ENCODE data around the gene PPP2R5A. TPM values are rescaled to one million over a fixed set of nuclear protein-coding genes. Genes with fewer than 3 reads are reported as not detected.

The PPP2R5A gene
- total and polyA plus RNA-seq, 3 experiments from 2014 or later = 46.1 to 51.9 (median 46.9) TPM

DNA sequence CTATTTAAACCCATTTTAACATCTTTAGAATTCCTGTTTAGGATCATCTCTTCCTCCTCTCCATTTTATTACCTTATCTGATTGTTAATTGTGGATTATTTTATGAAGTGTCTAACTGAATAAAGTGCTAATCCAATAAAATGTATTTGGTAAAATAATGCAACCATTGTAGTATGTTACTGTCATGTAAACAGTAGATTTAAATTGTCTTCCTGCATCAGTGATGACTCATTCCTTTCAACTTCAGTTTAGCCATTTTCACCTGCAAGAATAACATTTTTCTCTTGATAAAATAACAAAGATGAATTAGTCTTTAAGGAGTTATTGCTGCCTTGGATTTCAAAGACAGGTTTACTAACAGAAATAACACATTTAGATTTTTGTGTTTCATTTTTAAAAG lies 5.4 kb downstream of the PPP2R5A start:
- Mint-ChIP-seq H3K27me3 (no peaks in the 10 kb centered on the region), H3K4me1 (peaks cover 70 to 85% (median 81%) of the 10 kb centered on the region in 3 donors), H3K27ac (peak overlapping the region in 5 of 8 donors; percentile 30 to 66 (median 32)), H3K36me3 (peaks cover 0 to 24% (median 0%) of the 10 kb centered on the region in 3 donors), H3K4me3 (peak overlapping the region in 6 of 7 donors; percentile 29 to 73 (median 61)), H3K9me3 (no peaks in the 10 kb centered on the region)
- ChIA-PET CTCF (interaction anchor here (1.1 to 4.7 kb wide), 7 partner anchors 58 to 610 kb away, joined by 3 to 44 read pairs (median 3); no protein-coding TSS in a partner anchor), POLR2A (interaction anchor here (0.7 to 1.4 kb wide), 2 partner anchors 13 to 220 kb away, joined by 3 to 7 read pairs; no protein-coding TSS in a partner anchor)
- DNase-seq = no peak
- Histone ChIP-seq H3K4me3 (ENCODE audit: low read length) (no peak overlapping the region), H3K27ac (ENCODE audit: low read depth, low read length) (no peak overlapping the region), H3K27me3 (ENCODE audit: insufficient read depth, low read length, poor library complexity, severe bottlenecking) (no peaks in the 10 kb centered on the region), H3K9me3 (ENCODE audit: low read length) (no peaks in the 10 kb centered on the region), H3K36me3 (ENCODE audit: insufficient read depth, low read length) (no peaks in the 10 kb centered on the region), H3K4me1 (ENCODE audit: insufficient read depth, low read length) (peaks cover 74% of the 10 kb centered on the region)

GRCh38 chr1:212291505-212292134 lies 6.4 kb downstream of the PPP2R5A start:
- Mint-ChIP-seq H3K4me3 (peak overlapping the region; percentile 25 to 73 (median 53)), H3K27me3 (no peaks in the 10 kb centered on the region), H3K9me3 (no peaks in the 10 kb centered on the region), H3K36me3 (peaks cover 0 to 17% (median 0%) of the 10 kb centered on the region in 3 donors), H3K27ac (peak overlapping the region; percentile 2 to 76 (median 46)), H3K4me1 (peaks cover 80 to 95% (median 91%) of the 10 kb centered on the region in 3 donors)
- CTCF ChIA-PET = interaction anchor here (0.7 to 4.7 kb wide), 12 partner anchors 16 to 611 kb away, joined by 3 to 44 read pairs (median 3); no protein-coding TSS in a partner anchor
- POLR2A ChIA-PET = interaction anchor here (0.7 to 1.4 kb wide), 2 partner anchors 12 to 221 kb away, joined by 3 to 7 read pairs; no protein-coding TSS in a partner anchor
- no peaks in the 10 kb centered on the region for H3K27me3 ChIP-seq (ENCODE audit: insufficient read depth, low read length, poor library complexity, severe bottlenecking)
- no peak overlapping the region for H3K27ac ChIP-seq (ENCODE audit: low read depth, low read length)
- H3K9me3 ChIP-seq (ENCODE audit: low read length) = no peaks in the 10 kb centered on the region
- DNase-seq = peak in 2 of 5 donors; percentile 49 to 59
- H3K36me3 ChIP-seq (ENCODE audit: insufficient read depth, low read length) = no peaks in the 10 kb centered on the region
- H3K4me1 ChIP-seq (ENCODE audit: insufficient read depth, low read length) = peaks cover 83% of the 10 kb centered on the region
- H3K4me3 ChIP-seq (ENCODE audit: low read length) = no peak overlapping the region

DNA sequence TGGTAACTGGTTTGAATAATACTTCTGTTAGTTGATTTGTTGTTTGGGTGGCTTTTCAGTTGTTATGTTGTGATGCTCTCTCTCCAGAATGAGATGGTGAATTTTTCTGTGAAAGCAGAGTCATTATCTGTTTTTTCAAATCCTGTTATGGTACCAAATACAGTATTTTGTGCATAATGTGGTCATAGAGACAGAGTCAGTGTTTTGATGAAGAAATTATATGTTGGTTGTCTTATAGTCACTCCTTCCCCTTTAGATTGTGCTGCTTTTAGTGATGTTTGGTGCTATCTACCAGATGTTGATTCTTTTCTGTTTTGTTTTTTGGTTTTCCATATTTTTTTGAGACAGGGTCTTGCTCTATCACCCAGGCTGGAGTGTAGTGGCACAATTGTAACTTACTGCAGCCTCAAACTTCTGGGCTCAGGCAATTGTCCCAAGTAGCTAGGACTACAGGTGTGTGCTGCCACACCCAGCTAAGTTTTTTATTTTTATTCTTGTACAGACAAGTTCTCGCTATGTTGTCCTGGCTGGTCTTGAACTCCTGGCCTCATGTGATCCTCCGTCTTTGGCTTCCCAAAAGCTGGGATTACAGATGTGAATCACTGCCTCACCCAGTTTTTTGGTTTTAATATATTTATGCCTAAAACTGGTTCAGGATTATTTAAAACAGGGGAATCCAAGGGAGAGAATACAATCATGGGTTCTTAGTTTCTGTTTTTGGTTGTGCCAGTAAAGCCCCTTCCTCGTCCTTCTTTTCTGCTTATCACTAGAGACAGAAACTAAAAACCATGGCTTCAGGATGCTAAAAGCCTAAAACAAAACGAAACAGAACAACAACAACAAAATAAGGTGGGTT lies 7.3 kb downstream of the PPP2R5A start:
- Mint-ChIP-seq H3K4me1 (peaks cover 84 to 99% (median 95%) of the 10 kb centered on the region in 3 donors), H3K4me3 (peak overlapping the region in 6 of 7 donors; percentile 24 to 53 (median 44)), H3K36me3 (peaks cover 0 to 10% (median 0%) of the 10 kb centered on the region in 3 donors), H3K27me3 (no peaks in the 10 kb centered on the region), H3K9me3 (no peaks in the 10 kb centered on the region), H3K27ac (peak overlapping the region in 6 of 8 donors; percentile 25 to 76 (median 46))
- Histone ChIP-seq H3K4me1 (ENCODE audit: insufficient read depth, low read length) (peaks cover 83% of the 10 kb centered on the region), H3K36me3 (ENCODE audit: insufficient read depth, low read length) (no peaks in the 10 kb centered on the region), H3K9me3 (ENCODE audit: low read length) (no peaks in the 10 kb centered on the region), H3K27me3 (ENCODE audit: insufficient read depth, low read length, poor library complexity, severe bottlenecking) (no peaks in the 10 kb centered on the region), H3K4me3 (ENCODE audit: low read length) (no peak overlapping the region), H3K27ac (ENCODE audit: low read depth, low read length) (no peak overlapping the region)
- ChIA-PET POLR2A (no interaction called here), CTCF (interaction anchor here (0.6 to 4.7 kb wide), 7 partner anchors 22 to 612 kb away, joined by 3 to 44 read pairs (median 5); no protein-coding TSS in a partner anchor)
- DNase-seq = no peak

GRCh38 chr1:212293579-212293978 lies 8.4 kb downstream of the PPP2R5A start:
- Histone ChIP-seq H3K27me3 (ENCODE audit: insufficient read depth, low read length, poor library complexity, severe bottlenecking) (no peaks in the 10 kb centered on the region), H3K4me1 (ENCODE audit: insufficient read depth, low read length) (peaks cover 77% of the 10 kb centered on the region), H3K27ac (ENCODE audit: low read depth, low read length) (no peak overlapping the region), H3K36me3 (ENCODE audit: insufficient read depth, low read length) (no peaks in the 10 kb centered on the region), H3K9me3 (ENCODE audit: low read length) (no peaks in the 10 kb centered on the region), H3K4me3 (ENCODE audit: low read length) (no peak overlapping the region)
- H3K9me3 Mint-ChIP-seq = no peaks in the 10 kb centered on the region
- CTCF ChIA-PET = interaction anchor here (4.7 kb wide), 1 partner anchor 223 kb away, joined by 44 read pairs; no protein-coding TSS in a partner anchor
- peaks cover 79 to 89% (median 89%) of the 10 kb centered on the region in 3 donors for H3K4me1 Mint-ChIP-seq
- peaks cover 0 to 8% (median 0%) of the 10 kb centered on the region in 3 donors for H3K36me3 Mint-ChIP-seq
- POLR2A ChIA-PET = interaction anchor here (1.3 kb wide), 1 partner anchor 8 kb away, joined by 7 read pairs; no protein-coding TSS in a partner anchor
- peak overlapping the region in 2 of 7 donors; percentile 4 to 10 for H3K4me3 Mint-ChIP-seq
- H3K27me3 Mint-ChIP-seq = no peaks in the 10 kb centered on the region
- H3K27ac Mint-ChIP-seq = peak overlapping the region in 3 of 8 donors; percentile 4 to 27 (median 5)
- DNase-seq = no peak

- Histone ChIP-seq H3K27me3 (ENCODE audit: insufficient read depth, low read length, poor library complexity, severe bottlenecking) (no peaks in the 10 kb centered on the region), H3K27ac (ENCODE audit: low read depth, low read length) (no peak overlapping the region), H3K9me3 (ENCODE audit: low read length) (no peaks in the 10 kb centered on the region), H3K36me3 (ENCODE audit: insufficient read depth, low read length) (no peaks in the 10 kb centered on the region), H3K4me3 (ENCODE audit: low read length) (no peak overlapping the region), H3K4me1 (ENCODE audit: insufficient read depth, low read length) (peaks cover 63% of the 10 kb centered on the region)
- ChIA-PET CTCF (interaction anchor here (1.0 to 4.7 kb wide), 2 partner anchors 224 to 259 kb away, joined by 3 to 44 read pairs; partner anchors contain the start of genes DTL and INTS7), POLR2A (no interaction called here)
- Mint-ChIP-seq H3K27me3 (no peaks in the 10 kb centered on the region), H3K4me1 (peaks cover 75 to 84% (median 84%) of the 10 kb centered on the region in 3 donors), H3K27ac (peak overlapping the region in 2 of 8 donors; percentile 31 to 37), H3K36me3 (peaks cover 0 to 5% (median under 1%) of the 10 kb centered on the region in 3 donors), H3K9me3 (no peaks in the 10 kb centered on the region), H3K4me3 (peak overlapping the region in 4 of 7 donors; percentile 9 to 30 (median 19))
- DNase-seq = no peak
Observed at GRCh38 chr1:212294983-212295382, 9.8 kb downstream of the PPP2R5A start.

DNA sequence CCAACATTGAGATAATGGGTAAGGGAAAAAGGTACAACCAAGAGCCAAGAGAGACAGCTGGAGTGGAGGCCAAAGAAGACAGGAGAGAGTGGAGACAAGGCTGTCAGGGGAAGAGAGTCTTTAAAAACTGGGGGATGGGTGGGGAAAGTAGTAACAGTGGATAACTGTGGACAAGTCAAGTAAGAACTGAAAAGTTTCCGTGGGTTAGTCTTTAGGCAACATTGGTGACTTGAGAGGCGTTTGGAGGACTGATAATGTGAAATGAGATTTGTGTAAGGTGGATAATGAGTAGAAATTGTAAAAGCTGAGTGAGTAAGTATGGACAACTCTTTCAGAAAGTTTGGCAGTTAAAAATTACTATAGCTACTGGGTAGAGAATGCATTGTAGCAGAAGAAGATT lies 10.4 kb downstream of the PPP2R5A start:
- no peak for DNase-seq
- H3K4me1 ChIP-seq (ENCODE audit: insufficient read depth, low read length) = peaks cover 58% of the 10 kb centered on the region
- no peak overlapping the region for H3K4me3 ChIP-seq (ENCODE audit: low read length)
- peaks cover 0 to 5% (median 1%) of the 10 kb centered on the region in 3 donors for H3K36me3 Mint-ChIP-seq
- ChIA-PET POLR2A (no interaction called here), CTCF (interaction anchor here (0.7 kb wide), 1 partner anchor 225 kb away, joined by 3 read pairs; no protein-coding TSS in a partner anchor)
- H3K9me3 Mint-ChIP-seq = no peaks in the 10 kb centered on the region
- H3K9me3 ChIP-seq (ENCODE audit: low read length) = no peaks in the 10 kb centered on the region
- H3K4me1 Mint-ChIP-seq = peaks cover 72 to 81% (median 80%) of the 10 kb centered on the region in 3 donors
- H3K27me3 Mint-ChIP-seq = no peaks in the 10 kb centered on the region
- H3K27ac Mint-ChIP-seq = peak overlapping the region in 5 of 8 donors; percentile 11 to 61 (median 31)
- H3K27ac ChIP-seq (ENCODE audit: low read depth, low read length) = no peak overlapping the region
- H3K4me3 Mint-ChIP-seq = peak overlapping the region in 5 of 7 donors; percentile 0 to 52 (median 21)
- H3K36me3 ChIP-seq (ENCODE audit: insufficient read depth, low read length) = no peaks in the 10 kb centered on the region
- no peaks in the 10 kb centered on the region for H3K27me3 ChIP-seq (ENCODE audit: insufficient read depth, low read length, poor library complexity, severe bottlenecking)

- no peaks in the 10 kb centered on the region for H3K36me3 ChIP-seq (ENCODE audit: insufficient read depth, low read length)
- peak overlapping the region in 1 of 7 donors; percentile 17 for H3K4me3 Mint-ChIP-seq
- no peak for DNase-seq
- H3K27me3 ChIP-seq (ENCODE audit: insufficient read depth, low read length, poor library complexity, severe bottlenecking) = no peaks in the 10 kb centered on the region
- H3K4me1 ChIP-seq (ENCODE audit: insufficient read depth, low read length) = peaks cover 51% of the 10 kb centered on the region
- no peak overlapping the region for H3K27ac ChIP-seq (ENCODE audit: low read depth, low read length)
- POLR2A ChIA-PET = no interaction called here
- no peaks in the 10 kb centered on the region for H3K9me3 Mint-ChIP-seq
- CTCF ChIA-PET = interaction anchor here (1.2 kb wide), 1 partner anchor 158 kb away, joined by 3 read pairs; no protein-coding TSS in a partner anchor
- H3K4me3 ChIP-seq (ENCODE audit: low read length) = no peak overlapping the region
- peaks cover 0 to 4% (median 1%) of the 10 kb centered on the region in 3 donors for H3K36me3 Mint-ChIP-seq
- H3K27me3 Mint-ChIP-seq = no peaks in the 10 kb centered on the region
- H3K4me1 Mint-ChIP-seq = peaks cover 65 to 78% (median 78%) of the 10 kb centered on the region in 3 donors
- H3K27ac Mint-ChIP-seq = no peak overlapping the region
- no peaks in the 10 kb centered on the region for H3K9me3 ChIP-seq (ENCODE audit: low read length)
Observed at GRCh38 chr1:212297338-212297737, 12.1 kb downstream of the PPP2R5A start.

Data from CD8-positive, alpha-beta memory T cell (primary cell).